Panc1 (cell line): ENCODE results near the gene TTC34.
"Not testable (repeated sequence)": the region's sequence is repeated elsewhere in the genome, so short reads cannot be mapped to it uniquely, and the experiment has no call there.

ENCODE experiments used
- POLR2AphosphoS5 ChIP-seq: IDR thresholded peaks from 2 replicates; pipeline ENCODE4 v1.6.1; 2012; ENCODE audit warnings: mild to moderate bottlenecking, low read depth, low read length, moderate library complexity
- SIN3A ChIP-seq: IDR thresholded peaks from 2 replicates; pipeline ENCODE4 v1.6.1; 2012; ENCODE audit warnings: low read depth, mild to moderate bottlenecking, low read length, moderate library complexity, borderline replicate concordance; ENCODE audit not compliant: insufficient read depth
- TF ChIP-seq, protein P1 (sequence below): fragments of 450-650 bp; IDR thresholded peaks from 2 replicates; pipeline ENCODE4 v1.5.1; 2017; ENCODE audit warnings: mild to moderate bottlenecking

DNA sequence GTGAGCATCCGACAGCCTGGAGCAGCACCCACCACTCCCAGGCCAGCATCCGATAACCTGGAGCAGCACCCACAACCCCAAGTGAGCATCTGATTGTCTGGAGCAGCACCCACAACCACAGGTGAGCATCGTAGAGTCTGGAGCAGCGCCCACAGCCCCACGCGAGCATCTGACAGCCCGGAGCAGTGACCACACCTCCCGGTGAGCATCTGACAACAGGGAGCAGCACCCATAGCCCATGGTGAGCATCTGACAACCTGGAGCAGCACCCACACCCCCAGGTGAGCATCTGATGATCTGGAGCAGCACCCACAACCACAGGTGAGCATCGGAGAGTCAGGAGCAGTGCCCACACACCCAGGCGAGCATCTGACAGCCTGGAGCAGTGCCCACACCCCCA is 143.6 kb downstream of the TTC34 start:
- TF ChIP-seq, protein P1, sequence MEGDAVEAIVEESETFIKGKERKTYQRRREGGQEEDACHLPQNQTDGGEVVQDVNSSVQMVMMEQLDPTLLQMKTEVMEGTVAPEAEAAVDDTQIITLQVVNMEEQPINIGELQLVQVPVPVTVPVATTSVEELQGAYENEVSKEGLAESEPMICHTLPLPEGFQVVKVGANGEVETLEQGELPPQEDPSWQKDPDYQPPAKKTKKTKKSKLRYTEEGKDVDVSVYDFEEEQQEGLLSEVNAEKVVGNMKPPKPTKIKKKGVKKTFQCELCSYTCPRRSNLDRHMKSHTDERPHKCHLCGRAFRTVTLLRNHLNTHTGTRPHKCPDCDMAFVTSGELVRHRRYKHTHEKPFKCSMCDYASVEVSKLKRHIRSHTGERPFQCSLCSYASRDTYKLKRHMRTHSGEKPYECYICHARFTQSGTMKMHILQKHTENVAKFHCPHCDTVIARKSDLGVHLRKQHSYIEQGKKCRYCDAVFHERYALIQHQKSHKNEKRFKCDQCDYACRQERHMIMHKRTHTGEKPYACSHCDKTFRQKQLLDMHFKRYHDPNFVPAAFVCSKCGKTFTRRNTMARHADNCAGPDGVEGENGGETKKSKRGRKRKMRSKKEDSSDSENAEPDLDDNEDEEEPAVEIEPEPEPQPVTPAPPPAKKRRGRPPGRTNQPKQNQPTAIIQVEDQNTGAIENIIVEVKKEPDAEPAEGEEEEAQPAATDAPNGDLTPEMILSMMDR: not testable (repeated sequence)
- TF ChIP-seq POLR2AphosphoS5, SIN3A: not testable (repeated sequence)
